GM19467 (cell line): ENCODE measurements around the gene CYP2A7.
"Not testable (repeated sequence)": the region's sequence is repeated elsewhere in the genome, so short reads cannot be mapped to it uniquely, and the experiment has no call there.

Source experiments
- ATAC-seq: cut with Tn5 transposase; IDR thresholded peaks from one replicate; pipeline ENCODE4 v1.9.1; 2021; ENCODE audit warnings: mild to moderate bottlenecking, moderate library complexity; ENCODE audit not compliant: unreplicated experiment

The CYP2A7 gene, protein sequence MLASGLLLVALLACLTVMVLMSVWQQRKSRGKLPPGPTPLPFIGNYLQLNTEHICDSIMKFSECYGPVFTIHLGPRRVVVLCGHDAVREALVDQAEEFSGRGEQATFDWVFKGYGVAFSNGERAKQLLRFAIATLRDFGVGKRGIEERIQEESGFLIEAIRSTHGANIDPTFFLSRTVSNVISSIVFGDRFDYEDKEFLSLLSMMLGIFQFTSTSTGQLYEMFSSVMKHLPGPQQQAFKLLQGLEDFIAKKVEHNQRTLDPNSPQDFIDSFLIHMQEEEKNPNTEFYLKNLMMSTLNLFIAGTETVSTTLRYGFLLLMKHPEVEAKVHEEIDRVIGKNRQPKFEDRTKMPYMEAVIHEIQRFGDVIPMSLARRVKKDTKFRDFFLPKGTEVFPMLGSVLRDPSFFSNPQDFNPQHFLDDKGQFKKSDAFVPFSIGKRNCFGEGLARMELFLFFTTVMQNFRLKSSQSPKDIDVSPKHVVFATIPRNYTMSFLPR

DNA sequence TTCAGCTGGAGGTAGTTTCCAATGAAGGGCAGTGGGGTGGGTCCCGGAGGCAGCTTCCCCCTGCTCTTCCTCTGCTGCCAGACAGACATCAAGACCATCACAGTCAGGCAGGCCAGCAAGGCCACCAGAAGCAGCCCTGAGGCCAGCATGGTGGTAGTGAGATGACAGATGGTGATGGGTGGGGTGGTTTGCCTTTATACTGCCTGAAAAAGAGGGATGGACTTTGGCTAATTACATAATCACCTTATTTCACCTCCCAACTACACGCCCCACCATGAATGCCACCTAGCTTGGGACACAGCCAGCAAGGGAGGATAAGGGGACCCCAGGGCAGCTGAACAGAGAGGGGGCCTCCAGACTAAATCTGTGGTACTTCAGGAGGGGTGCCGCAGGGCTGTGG is at the start of gene CYP2A7:
Gene CYP2A7, minus strand, starts transcription at position 170 of the 400 bp plus-strand sequence. Its CDS starts 21 bp downstream, at position 149.
- ATAC-seq, result not testable (repeated sequence)

DNA sequence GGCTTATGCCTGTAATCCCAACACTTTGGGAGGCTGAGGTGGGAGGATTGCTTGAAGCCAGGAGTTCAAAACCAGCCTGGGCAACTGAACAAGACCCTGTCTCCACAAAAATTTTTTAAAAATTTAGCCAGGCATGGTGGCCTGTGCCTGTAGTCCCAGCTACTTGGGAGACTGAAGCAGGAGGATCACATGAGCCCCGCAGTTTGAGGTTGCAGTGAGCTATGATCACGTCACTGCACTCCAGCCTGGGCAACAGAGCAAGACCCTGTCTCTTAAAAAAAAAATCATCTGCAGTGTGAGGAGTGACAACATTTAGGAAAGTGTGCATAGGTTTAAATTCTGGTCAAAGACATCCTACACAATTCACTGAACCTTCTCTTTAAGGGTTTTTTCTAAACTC is 48.8 kb upstream of the CYP2A7 start:
- not testable (repeated sequence) for ATAC-seq

DNA sequence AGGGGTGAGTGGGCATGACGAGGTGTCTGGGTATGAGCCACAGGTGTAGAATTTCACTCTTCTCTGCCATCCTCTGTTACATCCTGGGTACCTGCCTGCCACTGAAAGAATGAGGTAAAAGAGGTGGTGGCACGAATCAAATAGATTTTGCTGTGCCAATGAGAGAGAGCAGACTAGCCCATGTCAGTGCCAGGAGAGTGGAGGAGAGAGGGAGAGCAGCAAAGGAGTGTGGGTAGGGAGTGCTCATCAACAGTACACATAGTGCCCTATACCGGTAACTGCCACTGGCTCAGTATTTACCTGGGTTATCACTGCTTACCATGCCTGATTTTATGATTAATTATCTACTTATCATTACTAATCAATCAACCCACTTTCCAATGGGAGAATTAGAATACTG is 47.9 kb upstream of the CYP2A7 start:
- ATAC-seq, result not testable (repeated sequence)

DNA sequence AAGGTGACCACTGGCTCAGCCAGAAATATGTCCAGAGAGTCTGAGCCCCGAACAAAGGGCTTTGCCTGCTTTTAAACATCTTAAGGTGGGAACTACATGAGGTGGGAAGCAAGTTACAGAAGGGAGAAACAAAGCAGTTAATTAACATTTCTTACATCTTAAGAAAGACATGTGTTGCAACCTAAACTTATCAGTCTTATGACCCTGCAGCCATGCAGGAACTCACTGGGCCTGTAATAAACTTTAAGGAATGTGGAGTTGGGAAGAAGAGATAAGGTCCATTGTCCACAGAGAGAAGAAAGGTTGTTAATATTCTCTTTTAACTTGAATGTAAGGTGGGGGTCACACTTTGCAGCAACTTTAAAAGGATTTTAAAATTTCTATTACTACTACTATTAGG is 46.8 kb upstream of the CYP2A7 start:
- no peak for ATAC-seq

DNA sequence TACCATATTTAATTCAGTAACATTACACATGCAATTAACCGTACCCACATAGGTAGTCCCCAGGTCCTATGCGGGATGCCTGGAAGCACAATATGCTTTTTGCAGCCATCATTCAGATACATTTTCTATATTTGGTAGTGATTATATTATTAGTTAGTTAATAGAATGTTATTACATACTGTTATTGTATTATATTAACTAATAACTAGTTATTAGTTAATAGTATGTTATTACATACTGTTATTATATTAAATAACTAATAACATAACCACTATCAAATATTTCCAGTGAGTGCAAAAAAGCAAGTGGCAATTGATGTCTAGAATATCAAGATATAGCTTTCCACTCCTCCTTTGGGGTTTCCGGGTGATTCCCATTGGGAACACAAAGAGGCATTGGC is 45.5 kb upstream of the CYP2A7 start:
- no peak for ATAC-seq

DNA sequence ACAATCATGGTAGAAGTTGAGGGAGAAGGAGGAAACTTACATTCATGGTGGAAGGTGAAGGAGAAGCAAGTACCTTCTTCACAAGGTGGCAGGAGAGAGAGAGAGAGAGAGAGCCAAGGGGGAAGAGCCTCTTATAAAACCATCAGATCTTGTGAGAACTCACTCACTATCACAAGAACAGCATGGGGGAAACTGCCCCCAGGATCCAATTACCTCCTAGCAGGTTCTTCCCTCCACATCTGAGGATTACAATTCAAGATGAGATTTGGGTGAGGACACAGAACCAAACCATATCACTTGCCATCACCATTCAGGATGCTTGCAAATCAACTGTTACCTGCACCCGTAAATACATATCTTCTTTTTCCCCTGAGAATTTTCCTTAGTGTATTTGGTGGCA is 44.2 kb upstream of the CYP2A7 start:
- not testable (repeated sequence) for ATAC-seq

DNA sequence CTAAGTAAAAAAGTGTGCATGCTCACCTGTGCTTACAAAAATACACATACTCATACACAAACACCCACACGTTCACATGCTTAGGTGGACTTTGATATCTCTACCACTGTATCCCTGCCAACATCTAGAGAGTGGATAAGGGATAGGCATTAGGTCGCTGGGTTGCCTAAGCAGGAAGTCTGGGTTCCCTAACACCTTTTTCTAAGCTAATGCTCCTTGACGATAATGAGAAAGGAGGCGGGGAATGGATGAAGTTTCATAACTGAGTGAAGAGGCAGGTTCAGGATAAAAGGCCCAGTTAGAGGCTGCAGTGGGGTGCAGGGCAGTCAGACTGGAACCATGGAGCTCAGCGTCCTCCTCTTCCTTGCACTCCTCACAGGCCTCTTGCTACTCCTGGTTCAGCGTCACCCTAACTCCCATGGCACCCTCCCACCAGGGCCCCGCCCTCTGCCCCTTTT is 41.9 kb upstream of the CYP2A7 start:
- no peak for ATAC-seq

DNA sequence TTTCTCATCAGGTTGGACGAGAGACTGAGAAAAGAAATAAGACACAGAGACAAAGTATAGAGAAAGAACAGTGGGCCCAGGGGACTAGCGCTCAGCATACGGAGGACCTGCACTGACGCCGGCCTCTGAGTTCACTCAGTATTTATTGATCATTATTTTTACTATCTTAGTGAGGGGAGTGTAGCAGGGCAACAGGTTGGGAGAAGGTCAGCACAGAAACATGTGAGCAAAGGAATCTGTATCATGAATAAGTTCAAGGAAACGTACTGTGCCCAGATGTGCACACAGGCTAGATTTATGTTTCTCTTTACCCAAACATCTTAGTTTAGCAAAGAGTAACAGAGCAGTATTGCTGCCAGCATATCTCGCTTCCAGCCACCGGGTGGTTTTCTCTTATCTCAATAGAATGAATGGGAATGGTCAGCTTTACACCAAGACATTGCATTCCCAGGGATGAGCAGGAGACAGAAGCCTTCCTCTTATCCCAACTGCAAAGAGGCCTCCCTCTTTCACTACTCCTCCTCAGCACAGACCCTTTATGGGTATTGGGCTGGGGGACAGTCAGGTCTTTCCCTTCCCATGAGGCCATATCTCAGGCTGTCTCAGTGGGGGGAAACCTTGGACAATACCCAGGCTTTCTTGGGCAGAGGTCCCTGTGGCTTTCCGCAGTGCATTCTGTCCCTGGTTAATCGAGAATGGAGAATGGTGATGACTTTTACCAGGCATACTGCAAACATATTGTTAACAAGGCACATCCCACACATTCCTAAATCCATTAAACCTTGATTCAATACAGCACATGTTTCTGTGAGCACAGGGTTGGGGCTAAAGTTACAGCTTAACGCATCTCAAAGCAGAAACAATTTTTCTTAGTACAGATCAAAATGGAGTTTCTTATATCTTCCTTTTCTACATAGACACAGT is 40.5 kb upstream of the CYP2A7 start:
- ATAC-seq, result not testable (repeated sequence)

DNA sequence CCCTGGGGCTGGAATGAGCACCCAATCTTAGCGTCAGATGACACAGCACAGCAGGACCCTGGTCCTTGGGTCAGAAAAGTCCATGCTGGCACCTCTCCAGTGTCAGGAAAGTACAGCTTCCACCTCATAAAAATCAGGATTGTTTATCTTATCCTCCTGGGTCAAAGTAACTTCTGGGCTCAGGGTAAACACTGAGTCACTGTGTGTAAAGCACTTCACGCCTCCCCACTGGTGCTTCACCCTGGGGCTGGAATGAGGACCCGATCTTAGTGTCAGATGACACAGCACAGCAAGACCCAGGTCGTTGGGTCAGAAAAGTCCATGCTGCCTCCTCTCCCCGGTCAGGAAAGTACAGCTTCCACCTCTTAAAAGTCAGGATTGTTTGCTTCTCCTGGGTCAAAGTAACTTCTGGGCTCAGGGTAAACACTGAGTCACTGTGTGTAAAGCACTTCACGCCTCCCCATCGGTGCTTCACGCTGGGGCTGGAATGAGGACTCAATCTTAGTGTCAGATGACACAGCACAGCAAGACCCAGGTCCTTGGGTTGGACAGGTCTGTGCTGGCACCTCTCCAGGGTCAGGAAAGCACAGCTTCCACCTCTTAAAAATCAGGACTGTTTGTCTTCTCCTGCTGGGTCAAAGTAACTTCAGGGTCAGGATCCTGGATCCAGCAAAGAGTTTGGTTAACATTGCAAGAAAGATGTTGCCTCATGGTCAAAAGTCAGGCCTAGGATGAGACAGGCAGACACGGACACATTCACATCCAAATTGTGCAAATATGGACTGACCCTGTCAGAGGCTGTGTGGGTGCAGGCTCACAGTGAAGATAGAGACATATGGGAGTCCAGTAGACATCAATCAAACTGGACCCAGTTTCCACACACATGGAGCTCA is 39.2 kb upstream of the CYP2A7 start:
- no peak for ATAC-seq

DNA sequence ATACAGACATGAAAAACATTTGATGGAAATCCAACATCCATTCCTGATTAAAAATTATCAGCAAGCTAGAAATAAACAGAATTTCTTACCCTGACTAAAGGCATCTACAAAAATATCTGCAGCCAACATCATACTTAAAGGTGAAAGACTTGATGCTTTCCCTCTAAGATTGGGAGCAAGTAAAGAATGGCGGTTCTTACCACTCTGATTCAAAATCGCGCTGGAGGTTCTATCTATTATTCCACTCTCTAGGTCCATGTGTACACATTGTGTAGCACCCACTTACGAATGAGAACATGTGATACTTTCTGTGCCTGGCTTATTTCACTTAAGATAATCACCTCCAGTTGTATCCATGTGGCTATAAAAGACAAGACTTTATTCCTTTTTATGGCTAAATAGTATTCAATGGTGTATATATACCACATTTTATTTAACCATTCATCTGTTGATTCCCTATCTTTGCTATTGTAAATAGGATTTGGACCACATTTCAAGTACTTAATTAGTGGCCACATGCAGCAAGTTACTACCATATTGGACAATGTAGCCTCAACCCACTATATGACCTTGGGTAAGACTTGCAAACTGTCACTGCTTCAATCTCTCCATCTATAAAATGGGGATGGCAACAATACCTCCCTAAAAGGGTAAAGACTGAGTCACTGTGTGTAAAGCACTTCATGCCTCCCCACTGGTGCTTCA is 38.4 kb upstream of the CYP2A7 start:
- no peak for ATAC-seq

DNA sequence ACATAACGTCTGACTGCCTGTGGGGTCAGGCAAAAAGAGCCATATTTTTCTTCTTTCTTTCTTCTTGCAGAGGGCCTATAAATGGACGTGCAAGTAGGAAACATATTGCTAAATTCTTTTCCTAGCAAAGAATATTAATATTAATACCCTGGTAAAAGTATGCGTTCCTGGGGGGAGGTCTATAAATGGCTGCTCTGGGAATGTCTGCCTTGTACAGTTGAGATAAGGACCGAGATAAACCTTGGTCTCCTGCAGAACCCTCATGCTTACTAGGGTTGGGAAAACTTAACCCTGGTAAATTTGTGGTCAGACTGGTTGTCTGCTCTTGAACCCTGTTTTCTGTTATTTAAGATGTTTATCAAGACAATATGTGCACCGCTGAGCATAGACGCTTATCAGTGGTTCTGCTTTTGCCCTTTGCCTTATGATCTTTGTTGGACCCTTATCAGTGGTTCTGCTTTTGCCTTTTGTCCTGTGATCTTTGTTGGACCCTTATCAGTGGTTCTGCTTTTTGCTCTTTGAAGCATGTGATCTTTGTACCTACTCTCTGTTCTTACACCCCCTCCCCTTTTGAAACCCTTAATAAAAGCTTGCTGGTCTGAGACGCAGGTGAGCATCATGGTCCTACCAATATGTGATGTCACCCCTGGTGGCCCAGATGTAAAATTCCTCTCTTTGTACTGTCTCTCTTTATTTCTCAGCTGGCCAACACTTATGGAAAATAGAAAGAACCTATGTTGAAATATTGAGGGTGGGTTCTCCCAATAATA is 37.7 kb upstream of the CYP2A7 start:
- not testable (repeated sequence) for ATAC-seq

DNA sequence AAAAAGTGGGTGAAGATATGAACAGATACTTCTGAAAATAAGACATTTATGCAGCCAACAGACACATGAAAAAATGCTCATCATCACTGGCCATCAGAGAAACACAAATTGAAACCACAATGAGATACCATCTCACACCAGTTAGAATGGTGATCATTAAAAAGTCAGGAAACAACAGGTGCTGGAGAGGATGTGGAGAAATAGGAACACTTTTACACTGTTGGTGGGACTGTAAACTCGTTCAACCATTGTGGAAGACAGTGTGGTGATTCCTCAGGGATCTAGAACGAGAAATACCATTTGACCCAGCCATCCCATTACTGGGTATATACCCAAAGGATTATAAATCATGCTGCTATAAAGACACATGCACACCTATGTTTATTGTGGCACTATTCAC is 36.3 kb upstream of the CYP2A7 start:
- not testable (repeated sequence) for ATAC-seq

DNA sequence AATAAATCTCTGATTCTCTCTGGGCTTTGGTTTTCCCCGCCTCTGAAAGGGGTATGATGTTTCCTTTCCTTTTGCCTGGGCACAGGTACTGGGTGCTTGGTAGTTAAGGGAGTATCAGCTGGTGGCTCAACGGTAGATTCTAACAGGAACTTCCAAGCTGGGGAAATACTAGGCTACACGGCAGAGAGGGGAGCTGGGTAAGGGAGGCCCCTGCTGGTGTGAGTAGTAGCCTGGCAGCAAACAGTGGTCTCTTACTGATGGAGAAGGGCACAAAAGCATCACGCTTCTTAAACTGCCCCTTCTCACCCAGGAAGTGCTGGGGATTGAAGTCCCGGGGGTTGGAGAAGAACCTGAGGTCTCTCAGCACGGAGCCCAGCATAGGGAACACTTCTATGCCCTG is 26.9 kb upstream of the CYP2A7 start:
- ATAC-seq, result no peak

DNA sequence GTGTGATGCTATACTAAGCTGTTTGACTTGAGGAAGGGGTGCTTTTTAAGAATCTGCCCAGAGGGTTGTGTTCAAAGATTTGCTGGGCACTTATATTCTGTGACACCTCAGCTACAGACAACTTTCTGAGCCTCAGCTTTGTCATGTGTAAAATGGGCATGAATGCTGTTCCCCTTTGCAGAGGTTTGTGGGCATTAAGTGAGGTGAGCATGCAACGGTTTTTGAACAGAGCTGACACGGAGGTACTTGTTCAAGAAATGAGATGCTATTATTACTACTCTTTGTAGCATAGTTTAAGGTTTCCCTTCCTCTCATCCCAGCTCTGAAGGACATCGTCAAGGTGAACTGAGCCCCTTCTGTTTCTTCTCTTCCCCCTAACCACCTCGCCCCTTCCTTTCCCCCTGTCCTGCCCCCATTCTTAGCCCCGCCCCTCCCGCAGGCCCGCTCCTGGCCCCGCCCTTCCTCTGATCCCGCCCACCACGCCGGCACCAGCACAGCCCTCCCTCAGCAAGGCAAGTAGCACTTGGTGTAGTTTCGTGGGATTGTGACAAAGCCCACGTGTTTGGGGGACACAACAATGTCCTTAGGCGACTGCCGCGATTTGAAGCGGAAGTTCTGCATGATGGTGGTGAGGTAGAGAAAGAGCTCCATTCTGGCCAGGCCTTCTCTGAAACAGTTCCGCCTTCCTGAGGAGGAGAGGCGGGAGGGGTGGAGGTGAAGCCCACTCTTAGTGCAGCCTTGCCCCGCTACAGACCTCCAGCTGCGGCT is 26.1 kb upstream of the CYP2A7 start:
- no peak for ATAC-seq

DNA sequence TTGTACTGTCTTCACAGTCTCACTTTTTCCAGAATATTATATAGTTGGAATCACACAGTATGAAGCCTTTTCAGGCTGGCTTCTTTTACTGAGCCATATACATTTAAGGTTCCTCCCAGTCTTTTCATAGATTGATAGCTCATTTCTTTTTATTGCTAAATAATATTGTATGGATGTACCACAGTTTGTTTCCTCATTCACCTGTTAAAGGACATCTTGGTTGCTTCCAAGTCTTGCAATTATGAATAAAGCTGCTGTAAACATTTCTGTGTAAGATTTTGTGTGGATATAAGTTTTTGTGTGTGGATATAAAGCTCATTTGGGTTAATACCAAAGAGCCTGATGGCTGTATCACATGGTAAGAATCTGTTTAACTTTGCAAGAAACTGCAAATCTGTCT is 24.5 kb upstream of the CYP2A7 start:
- no peak for ATAC-seq

DNA sequence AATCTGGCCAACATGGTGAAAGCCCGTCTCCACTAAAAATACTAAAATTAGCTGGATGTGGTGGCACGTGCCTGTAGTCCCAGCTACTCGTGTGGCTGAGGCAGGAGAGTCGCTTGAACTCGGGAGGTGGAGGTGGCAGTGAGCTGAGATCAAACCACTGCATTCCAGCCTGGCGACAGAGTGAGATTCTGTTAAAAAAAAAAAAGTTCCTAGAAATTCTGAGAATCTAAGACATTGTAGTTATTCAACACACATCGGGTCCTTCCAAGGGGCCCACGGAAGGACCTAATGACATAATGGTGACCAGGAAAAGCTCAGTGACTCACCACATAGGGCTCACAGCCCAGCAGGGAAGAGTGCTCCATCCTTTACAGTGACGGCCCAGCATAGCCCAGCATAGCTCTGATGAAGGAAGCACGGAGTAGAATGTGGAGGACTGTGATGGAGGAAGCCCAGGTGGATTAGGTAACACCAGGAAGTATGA is 22.7 kb upstream of the CYP2A7 start:
- not testable (repeated sequence) for ATAC-seq

DNA sequence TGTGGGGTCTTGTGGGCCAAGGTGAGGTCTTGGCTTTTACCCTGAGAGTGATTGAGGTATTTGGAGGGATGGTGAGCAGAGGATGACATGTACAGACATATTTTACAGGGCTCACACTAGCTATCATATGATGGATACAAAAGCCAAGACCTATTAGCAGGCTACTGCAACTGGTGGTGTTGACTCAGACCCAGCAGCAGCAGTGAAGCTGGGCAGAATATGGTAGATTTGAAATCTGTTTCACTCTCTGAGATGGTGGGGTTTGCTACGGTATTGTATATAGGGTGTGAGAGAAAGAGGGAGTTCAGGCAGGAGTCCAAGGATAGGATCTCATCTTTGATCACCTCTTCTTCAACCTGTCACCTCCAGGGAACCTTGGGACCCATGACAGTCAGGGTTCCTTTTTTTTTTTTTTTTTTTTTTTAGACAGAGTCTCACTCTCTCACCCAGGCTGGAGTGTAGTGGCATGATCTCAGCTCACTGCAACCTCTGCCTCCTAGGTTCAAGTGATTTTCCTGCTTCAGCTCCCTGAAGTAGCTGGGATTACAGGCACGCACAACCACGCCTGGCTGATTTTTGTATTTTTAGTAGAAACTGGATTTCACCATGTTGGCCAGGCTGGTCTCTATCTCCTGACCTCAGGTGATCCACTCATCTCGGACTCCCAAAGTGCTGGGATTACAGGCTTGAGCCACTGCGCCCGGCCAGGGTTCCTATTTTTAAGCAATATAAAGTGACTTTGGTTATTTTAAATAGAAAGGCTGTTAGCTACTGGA is 20.1 kb upstream of the CYP2A7 start:
- not testable (repeated sequence) for ATAC-seq
